SW480 (cell line): ENCODE results near the gene ADIPOR2.
A peak's percentile ranks its signal among the peaks of the same experiment; 100 is the strongest.

Source experiments
- DNase-seq: peaks from one replicate; pipeline ENCODE4 v3.0.0-alpha.2; 2016; ENCODE audit warnings: low spot score

Gene ADIPOR2

DNA sequence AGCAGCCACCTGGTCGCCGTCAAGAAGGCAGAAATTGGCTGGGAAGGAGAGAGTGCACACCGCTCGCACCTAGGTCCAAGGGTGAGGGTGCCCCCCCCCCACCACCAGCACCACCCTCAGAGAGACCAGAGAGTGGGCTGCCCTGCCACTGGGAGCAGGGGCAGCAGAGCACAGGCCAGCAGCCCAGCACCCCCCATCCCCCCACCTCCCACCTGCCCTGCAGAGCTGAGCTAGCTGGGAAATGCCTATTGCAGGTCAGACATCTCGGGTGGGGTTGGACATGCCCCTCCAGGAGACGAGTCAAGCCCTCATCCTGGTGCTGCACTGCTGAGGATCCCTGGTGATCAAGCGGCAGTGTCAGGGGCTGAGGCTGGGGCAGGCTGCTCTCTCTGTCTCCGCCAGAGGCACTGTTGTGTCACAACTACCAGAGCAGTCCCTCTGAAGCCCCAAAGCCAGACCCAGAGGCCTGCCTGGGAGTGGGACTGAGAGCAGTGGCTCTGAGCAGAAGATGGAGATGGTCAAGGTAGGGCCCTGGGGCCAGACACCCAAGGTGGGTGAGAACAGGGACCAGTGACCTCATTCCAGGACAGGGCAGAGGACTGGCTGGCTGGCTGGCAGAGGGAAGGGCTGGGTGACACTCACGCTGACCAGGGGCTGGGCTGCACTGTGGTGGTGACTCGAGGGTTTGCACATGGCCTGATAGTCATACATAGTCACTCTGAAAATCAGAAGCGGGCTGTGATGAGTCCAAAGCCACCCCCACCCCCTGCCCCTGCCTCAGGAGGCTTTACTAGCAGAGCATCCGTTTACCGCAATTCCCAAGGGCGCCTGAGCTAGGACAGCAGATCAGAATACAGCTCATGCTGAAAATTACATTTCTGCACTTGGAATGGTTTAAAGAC lies 109.8 kb downstream of the ADIPOR2 start:
- no peak for DNase-seq

DNA sequence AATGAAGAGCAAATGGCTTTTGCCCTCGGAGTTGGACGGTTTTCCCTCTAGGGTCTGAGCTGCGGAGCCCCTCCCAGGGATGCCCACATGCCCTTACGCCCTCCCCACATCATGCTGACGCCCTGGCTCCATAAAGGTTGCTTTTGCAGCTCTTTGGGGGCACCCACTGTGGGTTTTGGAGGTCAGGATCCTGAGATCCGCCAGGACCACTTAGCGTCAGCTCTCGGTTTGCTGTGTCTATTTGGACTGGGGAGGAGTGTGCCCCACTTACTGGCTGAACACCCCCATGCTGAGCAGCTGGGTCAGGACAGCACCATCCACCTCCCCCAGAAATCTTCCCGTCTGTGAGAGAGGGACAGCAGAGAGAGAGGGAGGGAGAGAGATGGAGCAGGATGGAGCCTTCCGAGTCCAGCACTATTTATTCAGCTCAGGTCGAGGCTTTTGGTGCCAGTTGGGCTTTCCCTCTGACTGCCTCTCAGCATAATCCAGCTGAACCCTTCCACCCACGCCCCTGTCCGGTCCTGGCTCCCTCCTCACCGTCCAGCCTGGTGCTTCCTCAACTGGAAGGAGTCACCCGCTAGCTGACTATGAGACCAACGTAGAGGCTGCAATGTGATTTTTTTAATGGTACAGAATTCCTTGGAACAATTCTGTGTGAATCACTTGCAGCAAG lies 110.6 kb downstream of the ADIPOR2 start:
- DNase-seq: no peak

DNA sequence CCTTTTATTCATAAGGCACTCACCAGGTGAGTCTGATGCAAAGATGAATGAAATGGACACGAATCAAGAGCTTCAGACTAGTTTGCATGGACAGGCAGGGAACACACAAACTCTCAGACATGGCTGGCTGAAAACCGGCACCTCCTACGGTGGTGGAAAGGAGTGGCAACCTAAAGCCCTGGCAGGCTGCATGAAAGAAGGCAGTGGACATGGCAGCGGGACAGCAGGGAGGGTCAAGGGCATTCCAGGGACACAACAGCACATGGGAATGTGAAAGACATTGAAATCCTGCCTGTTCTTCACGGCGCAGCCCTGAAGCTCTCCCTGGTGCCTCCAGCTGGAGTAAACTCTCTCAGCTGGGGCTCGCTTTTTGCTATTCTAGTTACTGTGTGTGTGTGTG lies 112.9 kb downstream of the ADIPOR2 start:
- no peak for DNase-seq

DNA sequence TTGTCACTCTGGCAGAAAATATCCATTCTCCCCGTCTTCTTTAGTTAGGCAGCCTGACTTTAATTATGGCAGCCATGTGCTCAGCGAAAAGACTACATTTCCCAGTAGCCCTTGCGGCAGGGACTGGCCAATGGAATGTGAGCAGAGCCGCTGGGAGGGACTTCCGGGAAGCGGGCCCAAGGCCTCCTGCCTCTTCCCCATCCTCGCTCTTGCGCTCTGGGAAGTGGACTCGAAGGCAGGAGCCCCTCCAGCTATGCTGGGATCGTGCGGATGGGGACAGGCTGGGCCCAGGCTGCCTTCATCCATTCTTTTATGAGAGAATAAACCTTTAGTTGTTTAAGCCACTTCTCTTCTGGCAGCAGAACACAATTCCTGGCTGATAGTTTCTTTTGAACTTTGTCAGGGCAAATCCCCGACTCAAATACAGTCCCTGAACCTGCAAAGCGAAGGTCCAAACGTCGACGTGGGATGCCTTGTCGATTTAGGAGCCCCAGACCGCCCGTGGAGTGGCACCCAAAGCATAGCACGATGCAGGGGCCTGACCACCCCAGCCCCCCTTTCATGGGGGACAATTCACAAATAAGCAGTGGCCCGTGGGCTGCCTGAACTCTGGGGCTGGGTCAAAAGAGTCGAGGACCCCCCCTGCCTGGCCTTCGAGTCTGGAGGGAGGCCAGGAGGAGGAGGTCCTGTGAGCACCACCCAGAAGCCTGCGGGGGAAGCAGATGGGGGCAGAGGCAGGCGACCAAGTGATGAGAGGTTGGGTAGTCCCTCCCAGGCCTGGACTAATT lies 113.9 kb downstream of the ADIPOR2 start:
- peak; percentile 88 for DNase-seq

DNA sequence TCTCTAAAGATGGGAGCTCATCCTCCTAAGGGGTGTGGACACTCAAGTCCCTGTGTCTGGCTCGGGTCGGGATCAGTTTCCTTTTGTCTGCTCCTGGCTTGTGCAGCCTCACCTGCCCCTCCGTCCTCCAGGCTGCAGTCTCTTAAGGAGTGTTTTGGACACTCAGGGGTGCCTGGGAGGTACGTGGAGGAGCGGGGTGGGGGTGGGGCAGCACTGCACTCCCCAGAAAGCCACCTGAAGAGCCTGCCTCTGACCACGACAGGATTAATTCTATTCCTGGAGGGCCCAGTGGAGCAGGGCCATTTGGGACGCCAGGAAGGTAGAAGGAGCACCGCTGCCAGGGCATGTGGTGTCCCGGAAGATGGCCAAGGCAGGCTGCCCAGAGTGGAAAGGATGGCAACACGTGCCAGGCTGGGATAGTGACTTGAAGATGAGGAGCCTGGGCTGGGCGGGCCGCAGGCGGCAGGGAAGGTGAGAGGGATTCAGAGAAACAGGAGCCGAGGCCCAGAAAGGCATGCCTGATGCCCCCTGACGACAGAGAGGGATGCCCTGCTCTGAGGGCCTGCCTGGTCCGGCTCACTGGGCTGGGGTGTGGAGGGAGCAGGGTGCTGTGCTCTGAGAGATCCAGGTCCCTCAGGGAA lies 114.7 kb downstream of the ADIPOR2 start:
- DNase-seq: no peak

DNA sequence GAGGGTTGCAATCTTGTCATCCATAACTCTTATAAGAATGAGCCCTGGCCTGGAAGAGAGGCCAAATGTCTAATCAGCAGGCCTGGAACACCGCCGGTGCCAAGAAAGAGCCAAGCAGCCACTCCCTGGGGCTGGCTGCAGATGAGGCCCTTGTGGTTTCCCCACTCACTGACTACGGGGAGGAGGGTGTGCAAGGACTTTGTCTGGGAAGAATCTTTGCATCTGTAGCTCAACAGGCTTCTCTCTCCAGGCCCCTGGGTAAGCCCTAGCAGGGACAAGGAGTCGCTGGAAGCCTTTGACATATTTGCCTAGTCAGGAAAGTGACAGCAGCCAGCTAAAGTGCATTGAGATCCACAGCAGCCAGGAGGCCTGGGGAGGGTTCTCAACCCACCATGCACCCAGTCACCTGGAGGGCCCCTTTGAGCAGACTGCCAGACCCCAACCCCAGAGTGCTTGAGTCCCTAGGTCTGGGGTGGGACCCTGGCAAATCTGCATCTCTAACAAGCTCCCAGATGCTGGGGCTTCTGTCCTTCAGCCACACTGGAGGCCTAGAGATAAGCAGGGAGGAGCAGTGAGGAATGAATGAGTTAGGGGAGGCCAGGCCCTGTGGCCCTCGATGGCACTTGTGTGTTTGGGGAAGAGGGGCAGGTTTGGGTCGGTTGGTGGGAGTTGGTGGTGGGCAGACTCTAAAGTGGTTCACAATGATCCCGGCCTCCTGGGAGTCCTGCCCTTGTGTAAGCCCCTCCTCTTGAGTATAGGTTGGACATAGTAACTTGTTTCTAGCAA lies 115.6 kb downstream of the ADIPOR2 start:
- no peak for DNase-seq

DNA sequence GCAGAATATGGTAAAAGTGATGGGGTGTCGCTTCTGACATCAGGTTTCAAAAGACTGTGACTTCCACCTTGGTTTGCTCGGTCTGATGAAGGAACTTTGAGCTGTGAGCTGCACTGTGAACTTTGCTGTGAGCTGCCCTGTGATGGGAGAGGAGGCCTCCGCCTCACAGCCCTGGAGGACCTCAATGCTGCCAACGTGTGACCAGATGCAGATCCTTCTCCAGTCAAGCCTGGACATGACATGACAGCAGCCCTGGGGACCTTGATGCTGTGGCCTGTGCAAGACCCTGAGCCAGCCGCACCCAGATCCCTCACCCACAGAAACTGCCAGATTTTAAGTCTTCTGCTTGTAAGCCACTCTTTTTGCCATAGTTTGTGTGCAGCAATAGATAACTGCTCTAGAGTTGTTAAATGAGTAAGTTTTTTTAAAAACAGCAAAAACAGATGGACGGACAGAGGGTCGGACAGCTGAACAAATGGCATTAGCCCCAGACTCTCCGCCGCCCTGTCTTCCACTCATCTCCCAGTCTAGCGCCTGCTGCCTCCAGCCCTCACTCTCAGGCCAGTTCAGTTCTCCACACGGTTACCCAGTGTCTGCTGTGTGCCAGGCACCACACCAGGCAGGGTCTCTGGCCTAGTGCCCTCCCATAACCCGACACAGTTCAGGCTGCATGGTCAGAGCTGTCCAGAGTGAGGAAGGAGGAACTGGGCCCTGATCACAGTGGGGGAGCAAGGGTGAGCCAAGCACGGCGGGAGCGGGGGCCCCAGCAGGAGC lies 116.4 kb downstream of the ADIPOR2 start:
- no peak for DNase-seq

DNA sequence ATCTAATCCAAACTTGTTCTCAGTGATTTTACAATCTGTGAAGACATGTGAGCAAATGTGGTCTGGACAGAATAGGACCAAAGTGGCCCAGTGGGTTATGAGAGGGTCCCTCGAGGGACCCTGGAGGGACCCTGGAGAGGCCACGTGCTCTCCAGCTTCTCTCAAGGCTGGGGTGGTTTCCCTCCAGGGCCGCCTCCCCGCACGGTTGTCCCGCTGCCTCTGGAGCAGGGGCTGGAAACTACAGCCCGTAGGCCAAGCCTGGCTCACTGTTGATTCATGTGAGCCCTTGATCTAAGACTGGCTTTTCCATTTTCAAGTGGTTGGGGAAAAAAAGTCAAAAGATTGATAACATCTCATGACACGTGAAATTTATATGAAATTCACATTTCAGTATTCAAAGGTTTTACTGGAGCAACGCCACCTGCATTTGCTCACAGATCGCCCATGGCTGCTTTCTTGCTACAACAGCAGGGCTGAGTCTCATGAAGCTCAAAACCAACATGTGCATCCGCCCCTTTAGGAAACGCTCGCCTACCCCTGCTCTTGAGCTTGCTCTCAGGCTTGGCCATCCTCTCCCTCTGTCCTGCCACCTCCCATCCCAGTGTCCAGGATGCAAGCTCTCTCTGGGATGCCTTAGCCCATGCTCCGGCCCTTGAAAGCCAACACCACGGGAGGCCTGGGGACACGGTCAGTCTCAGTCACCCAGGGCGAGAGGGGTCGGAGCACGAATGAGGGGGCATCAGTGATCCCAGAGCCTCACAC lies 117.3 kb downstream of the ADIPOR2 start:
- no peak for DNase-seq

DNA sequence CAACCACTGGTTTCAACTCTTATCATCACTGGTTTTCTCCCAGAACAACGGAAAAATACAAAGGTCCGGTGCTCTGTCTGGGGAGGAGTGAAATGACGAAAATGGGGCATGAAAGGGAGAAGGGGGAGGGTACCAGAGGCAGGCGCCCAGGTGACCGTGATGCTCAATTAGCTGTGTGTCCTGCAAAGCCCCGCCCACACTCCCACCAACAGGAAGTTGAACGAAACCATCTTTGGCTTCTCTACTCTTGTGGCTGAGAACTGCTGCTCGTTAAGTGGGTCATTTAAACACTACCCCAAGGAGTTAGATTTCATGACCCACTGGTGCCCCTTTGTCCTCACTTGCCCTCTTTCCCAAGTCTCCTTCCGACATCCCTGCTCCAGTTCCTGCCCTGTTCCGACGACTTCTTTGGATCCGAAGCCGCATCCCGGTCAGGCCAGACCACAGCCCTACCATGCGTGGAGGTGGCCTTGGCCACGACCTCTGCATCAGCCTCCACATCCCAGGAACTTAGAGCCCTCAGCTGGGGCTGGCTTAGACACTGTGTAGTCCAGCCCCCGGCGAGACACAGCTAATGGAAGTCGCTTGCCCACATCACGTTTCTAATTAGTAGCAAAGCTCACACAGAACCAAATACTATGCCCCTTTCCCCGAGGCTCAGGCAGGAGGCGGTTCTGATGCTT lies 118.1 kb downstream of the ADIPOR2 start:
- DNase-seq: no peak

DNA sequence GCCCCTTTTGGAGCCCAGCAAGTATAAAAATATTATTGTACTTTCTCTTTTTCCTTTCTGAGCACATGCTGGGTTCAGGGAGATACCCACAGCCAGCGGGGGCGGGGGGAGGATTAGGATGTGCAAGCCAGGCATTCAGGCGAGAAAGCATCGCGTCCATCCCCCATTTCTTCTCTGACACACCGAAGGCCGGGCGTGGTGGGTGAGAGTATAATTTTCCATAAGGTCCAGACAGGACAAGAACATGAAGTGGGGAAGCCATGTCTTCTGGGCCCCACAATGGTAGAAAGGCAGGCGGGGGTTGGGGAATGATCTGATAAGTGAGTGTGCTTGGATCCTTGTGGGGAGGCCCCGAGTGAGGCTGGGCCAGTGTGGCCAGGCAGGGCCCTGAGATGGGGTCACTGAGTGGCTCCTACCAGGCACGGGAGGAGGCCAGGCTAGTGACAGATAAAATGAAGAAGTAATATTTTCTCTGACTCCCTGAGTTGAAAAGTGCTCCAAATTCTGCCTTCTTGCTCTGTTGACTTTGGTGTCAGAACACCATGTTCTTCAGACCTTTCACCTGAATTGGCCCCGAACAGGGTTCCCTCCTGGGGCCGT lies 118.8 kb downstream of the ADIPOR2 start:
- DNase-seq: no peak

DNA sequence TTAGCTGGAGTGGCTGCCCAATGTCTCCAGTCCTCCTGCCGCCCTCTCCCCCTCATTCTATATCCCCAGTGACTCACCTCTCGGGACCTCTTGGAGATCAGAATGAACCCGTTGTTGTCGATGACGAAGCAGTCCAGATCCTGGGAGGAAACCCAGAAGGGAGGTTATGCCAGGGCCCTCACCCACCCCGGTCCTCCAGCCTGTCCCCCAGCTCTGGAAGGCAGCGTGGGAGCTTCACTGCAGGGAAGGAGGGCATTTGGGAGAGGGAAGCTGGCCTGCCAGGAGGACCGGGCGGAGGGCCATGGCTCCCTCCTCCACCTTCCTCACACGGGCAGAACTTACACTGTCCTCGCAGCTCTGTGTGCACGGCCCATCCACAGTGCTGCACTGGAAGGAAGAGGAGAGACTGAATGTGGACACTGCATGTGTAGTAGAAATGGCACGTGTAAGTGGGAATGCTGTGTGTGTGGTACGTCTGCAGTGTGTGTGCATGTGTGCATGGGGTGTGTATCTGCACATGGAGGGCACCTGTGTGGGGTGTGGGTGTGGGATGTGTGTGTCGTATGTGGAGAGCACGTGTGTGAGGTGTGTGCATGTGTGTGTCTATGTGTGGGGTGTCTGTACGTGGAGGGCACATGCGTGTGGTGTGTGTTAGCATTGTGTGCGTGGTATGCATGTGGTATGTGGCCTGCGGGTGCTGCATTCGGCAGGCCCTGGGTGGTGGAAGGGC lies 119.5 kb downstream of the ADIPOR2 start:
- DNase-seq: peak; percentile 68

DNA sequence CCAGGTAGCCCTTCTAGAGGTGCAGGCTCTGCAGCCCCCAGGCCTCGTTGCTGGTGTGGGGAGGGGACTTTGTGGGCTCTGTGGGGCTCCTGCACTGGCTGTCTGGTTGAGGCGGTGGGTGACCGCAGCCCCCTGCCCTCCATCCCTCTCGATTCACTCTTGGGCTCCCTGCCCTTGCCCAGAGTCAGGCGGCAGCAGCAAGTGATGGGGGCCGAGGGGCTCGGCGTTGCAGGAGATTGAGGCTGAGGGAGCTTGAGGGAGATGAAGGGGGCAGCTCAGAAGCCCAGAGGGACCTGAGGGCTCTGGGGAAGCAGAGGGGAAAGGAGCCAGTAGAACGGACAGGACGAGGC lies 120.0 kb downstream of the ADIPOR2 start:
- DNase-seq: no peak

DNA sequence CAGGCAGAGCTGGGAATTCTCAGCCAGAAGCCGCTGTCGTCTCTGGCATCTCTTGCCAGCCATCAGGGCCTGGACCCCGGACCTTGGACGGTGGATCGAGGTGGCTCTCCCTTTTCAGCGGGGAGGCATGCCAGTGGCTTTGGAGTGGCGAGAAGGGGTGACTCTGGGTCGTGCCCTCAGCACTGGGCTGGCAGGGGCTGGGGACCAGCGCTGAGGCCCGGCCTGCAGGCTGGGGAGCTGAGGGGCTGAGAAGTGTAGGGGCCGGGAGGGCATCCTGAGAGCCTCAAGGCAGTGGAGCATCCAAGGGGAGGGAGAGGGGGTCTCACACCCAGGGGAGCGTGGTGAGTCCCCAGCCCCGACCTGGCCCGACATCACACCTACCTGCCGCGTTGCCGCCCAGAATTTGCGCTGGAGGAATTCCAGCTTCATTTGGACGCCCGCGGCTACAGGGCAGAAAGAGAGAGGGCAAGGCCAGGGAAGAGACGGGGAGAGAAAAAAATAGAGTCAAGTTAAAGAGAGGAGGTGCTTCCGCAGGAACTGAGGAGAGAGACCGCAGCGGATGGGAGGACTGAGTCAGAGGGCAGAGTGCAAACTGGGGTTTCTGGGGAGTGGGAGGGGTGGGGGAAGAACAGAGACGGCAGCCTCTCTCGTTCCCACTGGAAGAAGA lies 120.5 kb downstream of the ADIPOR2 start:
- peak; percentile 98 for DNase-seq

DNA sequence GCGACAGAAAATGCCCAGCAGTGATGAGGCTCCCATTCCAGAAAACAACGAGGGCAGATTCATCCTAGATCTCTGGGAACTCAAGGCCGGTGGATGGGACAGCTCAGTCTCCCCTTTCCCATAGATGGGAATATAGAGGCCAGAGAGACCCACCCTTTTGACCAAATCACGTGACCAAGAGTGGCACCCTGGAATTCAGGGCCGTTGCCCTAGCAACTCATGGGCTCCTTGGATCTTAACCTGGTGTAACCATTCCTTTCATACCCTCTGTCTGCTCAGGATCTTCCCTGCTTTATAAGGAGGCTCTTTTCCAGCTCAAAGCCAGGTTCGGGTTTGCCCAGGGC lies 121.0 kb downstream of the ADIPOR2 start:
- DNase-seq: no peak

DNA sequence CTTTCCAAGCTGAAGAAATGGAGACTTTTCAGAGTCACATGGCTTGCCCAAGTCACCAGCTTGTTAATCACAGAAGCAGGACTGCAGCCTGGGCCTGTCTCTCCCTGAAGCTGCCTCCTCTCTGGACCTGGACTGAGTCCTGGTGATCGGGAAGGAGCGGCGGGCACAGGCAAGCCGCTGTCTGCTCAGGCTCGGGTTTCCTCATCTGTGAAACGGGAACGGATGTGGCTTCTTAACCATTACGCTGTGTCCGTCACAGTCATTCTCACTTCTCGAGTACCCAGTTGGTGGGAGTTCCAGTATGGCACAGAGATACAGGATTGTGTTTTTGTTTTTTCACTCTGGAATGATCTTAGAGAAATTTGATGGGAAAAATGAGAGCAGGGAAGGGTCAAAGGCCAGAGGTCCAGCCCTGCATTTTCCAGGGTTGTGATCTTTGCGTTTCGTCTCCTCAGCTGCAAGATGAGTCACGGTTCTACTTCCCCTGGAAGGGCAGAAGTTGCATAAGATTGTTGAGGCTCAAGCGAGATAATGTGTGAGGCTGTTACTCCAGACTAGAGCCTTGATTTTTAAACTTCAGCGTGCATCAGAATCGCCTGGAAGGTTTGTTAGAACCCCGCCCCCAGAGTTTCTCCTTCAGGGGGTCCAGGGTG lies 121.9 kb downstream of the ADIPOR2 start:
- DNase-seq: peak; percentile 61

DNA sequence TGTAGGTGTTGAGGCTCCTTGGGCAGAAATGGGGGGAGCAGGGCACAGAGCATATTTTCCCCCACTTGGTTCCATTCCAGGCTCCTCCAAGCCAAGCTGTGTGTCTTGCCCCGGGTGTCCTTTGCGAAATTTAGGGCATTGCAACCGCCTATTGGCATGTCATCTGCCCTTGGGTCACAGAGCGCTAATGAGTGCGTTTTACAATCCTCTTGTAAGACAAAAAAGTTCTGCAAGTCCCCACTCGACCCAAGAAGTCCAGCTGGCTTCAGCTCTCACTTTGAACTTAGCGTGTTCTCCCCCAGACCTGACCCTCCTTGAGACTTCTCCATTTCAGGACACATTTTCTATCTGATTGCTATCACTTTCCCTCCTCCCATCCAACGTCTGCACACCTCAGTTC lies 123.4 kb downstream of the ADIPOR2 start:
- no peak for DNase-seq

DNA sequence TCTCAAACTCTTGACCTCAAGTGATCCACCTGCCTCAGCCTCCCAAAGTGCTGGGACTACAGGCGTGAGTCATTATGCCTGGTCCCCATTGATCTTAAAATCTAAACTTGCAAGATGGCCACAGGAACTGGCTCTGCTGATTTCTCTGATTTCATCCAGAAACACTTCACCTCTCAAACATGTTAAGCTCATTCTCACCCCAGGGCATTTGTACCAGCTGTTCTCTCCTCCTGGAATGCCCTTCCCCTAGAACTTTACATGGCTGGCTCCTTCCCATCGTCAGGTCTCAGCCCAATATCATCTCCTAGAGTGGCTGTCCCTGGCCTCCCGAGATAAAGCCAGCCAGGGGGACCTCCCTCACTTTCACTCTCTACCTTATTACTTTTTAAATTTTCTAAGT lies 124.2 kb downstream of the ADIPOR2 start:
- no peak for DNase-seq
